Effector CD4-positive, alpha-beta T cell (primary cell): ENCODE data around the gene ENC1.

ENCODE experiments used
- DNase-seq: peaks from one replicate; pipeline ENCODE4 v3.0.0-alpha.2; 2020

ENC1 gene

DNA sequence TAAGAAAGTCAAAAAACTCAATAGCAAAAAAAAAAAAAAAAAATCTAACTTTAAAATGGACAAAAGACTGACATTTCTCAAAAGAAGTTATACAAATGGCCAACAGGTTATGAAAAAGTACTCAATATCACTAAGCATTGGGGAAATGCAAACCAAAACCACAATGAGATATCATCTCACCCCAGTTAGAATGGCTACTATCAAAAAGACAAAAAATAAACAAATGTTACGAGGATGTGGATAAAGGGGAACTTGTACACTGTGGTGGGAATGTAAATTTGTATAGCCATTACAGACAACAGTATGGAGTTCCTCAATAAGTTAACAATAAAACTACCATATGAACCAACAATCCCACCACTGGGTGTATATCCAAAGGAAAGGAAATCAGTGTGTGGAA is 37.2 kb downstream of the ENC1 start:
- DNase-seq = no peak

GRCh38 chr5:74599148-74599547 is 41.4 kb downstream of the ENC1 start:
- no peak for DNase-seq

- DNase-seq = no peak
Measured at GRCh38 chr5:74598731-74599130, 41.8 kb downstream of the ENC1 start.

DNA sequence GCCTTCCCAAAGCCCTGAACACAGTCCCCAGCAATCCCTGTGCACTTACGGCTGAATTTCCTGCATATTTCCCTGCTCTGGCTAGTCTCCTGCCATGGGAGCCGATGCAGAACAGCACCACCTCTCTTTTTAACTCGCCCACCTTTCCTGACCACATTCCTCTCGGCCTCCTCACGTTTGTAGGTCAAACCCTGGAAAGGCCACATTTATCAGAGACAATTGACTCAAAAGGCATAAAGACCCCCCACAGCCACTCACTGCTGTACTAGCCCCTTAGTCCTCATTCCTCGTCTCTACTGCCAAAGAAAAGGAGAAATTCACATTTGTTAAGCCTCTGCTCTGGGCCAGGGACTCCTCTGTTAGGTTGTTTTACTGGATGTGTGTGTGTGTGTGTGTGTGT is 43.6 kb downstream of the ENC1 start:
- no peak for DNase-seq

- no peak for DNase-seq
Measured at GRCh38 chr5:74595143-74595925, 45.2 kb downstream of the ENC1 start.

GRCh38 chr5:74594137-74595040 is 46.1 kb downstream of the ENC1 start:
- DNase-seq = no peak

DNA sequence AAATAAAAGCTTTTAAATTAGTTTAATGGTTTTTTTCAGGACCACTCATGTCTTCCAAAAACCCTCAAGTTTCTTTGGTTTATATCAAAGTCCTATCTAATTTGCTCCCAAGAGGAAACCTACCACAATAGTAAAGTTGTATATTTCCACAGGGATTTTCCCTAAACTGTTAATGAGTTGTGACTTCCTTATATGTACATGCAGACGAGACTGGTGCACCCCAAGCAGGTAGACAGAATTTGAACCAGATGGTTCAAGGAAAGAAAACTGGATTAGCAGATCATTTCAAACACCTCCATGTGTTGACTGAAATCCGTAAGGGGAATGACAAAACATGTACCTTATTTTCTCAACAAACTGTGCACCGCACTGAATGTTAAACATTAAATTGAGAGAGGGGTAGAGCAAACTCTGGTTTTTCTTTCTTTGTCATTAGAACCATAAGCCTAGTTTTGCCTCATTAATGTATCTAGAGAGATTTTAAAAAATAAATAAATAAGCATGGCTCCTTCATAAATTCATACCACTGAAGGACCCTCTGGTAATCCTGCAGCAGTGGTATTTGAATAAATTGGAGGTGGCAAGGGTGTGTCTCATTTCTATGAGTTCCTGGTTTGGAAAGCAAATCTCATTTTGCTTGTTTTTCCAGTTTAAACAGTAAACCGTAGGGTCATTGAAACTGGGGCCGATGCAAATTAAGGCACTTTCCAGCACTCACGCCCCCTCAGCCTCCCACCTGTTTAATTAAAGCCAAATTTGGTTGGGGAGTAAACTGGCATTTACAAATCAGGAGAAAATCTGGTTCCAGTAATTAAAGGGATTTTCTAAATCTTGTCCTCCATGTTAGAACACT is 51.1 kb downstream of the ENC1 start:
- DNase-seq = no peak

- no peak for DNase-seq
Measured at GRCh38 chr5:74588415-74588814, 52.1 kb downstream of the ENC1 start.

DNA sequence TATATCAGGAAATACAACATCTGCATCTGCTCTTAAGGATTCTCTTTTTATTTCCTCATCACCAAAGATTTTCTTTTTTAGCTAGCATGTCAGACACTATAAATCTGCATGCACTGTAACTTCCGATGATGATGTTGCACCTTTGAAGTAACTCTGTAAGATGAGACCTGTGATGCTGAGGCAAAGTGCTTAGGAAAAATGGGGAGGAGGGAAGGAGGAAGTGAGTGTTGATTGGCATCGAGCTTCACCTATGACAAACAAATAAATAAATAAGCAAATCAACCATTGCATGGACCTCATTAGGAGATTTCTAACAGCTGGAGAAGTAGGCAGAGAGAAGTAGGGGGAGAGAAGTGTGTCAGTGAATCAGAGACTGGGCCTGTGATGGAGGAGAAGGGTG is 52.6 kb downstream of the ENC1 start:
- DNase-seq = no peak

DNA sequence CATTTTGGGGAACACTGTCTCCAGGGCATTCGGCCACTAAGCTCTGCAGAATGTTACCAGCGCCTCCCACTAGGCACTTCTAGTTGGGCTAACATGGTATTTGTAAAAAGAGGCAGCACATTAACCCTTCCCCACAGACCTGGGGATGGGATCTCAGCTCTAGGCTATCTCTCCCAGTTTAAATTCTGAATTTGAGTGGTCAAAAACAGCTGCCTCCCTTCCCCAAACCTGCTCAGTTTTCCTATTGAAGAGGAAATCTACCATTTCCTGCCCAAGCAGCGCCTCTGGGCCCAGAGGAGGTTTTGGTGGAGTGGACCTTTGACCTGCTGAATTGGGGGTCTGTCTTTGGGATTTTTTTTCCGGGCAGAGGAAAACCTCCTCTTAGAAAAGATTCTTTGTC is 53.2 kb downstream of the ENC1 start:
- DNase-seq = no peak

DNA sequence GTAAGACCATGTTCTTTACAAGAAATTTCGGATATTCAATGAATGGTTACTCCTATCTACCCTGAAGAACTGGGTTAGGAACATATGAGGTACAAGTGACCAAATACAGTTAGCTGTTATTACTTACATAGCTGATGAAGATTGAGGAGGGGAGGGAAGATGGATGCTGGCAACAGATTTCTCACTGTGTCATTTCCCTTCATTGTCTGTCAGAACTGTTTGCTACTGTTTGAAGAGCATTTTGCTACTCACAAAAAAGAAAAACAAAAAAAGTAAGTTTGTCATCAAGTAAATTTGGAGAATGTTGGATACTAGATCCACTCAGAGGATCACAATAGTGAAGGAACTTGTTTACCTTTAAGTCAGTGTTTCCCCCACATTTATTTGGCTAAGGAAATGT is 53.7 kb downstream of the ENC1 start:
- no peak for DNase-seq

- no peak for DNase-seq
Measured at GRCh38 chr5:74582853-74583252, 57.7 kb downstream of the ENC1 start.

DNA sequence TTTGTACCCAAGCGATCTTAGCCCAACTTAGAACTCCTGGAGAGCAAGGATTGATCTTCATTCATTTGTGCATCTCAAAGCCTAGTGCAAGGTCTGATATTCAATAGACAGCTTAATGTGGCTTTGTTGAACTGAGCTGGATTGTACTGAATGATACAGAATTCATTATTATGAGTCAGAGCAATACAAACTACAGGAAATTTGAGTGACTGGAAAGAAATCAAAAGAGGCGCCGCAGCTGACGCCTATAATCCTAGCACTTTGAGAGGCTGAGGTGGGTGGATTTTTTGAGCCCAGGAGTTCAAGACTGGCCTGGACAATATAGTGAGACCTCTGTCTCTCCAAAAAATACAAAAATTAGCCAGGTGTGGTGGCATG is 58.6 kb downstream of the ENC1 start:
- DNase-seq = no peak

DNA sequence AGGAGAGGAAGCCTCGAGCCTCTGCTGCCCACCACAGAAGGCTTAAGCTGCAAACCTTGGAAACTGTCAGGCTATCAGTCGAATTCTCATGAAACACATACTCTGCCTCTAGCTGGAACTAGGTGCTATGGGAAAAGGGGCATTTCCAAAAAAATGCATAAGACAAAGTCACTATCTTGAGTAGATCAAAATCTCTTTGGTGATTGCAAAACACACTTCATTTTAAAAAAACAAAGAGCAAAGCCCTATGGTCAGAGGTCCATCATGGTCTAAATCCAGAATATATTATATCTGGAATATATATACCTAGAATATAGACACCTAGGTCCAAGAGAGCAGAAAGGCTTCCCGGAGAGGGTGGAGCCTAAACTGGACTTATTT is 59.8 kb downstream of the ENC1 start:
- DNase-seq = no peak

GRCh38 chr5:74579215-74579614 is 61.3 kb downstream of the ENC1 start:
- DNase-seq = peak; percentile 14

DNA sequence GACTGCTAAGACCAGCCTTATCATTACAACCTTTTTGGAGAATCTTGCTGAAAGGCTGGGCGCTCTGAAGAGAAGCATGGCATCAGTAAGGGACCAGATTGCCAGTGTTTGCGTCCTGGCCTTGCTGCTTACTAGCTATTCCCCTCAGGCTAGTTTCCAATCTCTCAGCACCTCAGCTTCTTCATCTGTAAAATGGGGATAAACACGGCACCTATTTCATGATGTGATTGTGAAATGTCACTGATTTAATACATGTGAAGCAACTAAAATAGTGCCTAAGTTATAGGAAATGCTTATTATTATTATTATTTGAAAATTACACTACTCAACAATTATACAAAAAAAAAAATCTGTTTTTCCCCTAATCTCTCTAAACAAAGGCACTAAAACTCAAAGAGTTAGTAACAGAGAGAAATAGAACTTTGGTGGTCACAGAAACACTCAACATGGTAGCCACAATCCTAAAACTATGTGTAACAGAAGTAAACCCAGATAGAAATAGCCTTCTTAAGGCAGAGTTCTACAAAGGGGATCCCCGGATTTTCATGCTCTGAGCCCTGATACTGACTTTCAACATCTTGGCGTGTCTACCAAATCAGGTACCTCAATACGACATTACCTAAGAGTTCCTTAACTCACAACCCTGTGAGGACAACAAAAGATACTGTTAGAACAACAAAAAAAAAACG is 62.0 kb downstream of the ENC1 start:
- DNase-seq = no peak
